HG03520 (cell line): ENCODE measurements around the gene ADPRS.

ENCODE experiments used
- ATAC-seq: cut with Tn5 transposase; IDR thresholded peaks from one replicate; pipeline ENCODE4 v1.9.1; 2021; ENCODE audit warnings: mild to moderate bottlenecking, moderate library complexity; ENCODE audit not compliant: unreplicated experiment

The ADPRS gene

GRCh38 chr1:36086529-36087232 lies 2.0 kb upstream of the ADPRS start:
- no peak for ATAC-seq

GRCh38 chr1:36087233-36088123 lies 1.2 kb upstream of the ADPRS start:
- ATAC-seq, result no peak

GRCh38 chr1:36088265-36088576 lies 471 bp upstream of the ADPRS start:
- no peak for ATAC-seq

GRCh38 chr1:36089393-36090121 lies 865 bp downstream of the ADPRS start:
- ATAC-seq, result peak; percentile 13

- no peak for ATAC-seq
Measured at GRCh38 chr1:36091141-36091540, 2.4 kb downstream of the ADPRS start.

- ATAC-seq, result no peak
Measured at GRCh38 chr1:36091698-36092097, 3.0 kb downstream of the ADPRS start.

- no peak for ATAC-seq
Measured at GRCh38 chr1:36092166-36092797, 3.6 kb downstream of the ADPRS start.

GRCh38 chr1:36092798-36093185 lies 4.1 kb downstream of the ADPRS start:
- no peak for ATAC-seq

GRCh38 chr1:36093226-36093625 lies 4.5 kb downstream of the ADPRS start:
- ATAC-seq, result no peak

GRCh38 chr1:36093929-36094328 lies 5.2 kb downstream of the ADPRS start:
- no peak for ATAC-seq

- ATAC-seq, result no peak
Measured at GRCh38 chr1:36094621-36095061, 5.9 kb downstream of the ADPRS start.

- ATAC-seq, result no peak
Measured at GRCh38 chr1:36095760-36096405, 7.2 kb downstream of the ADPRS start.

- no peak for ATAC-seq
Measured at GRCh38 chr1:36096500-36097432, 8.1 kb downstream of the ADPRS start.

GRCh38 chr1:36097693-36098585 lies 9.2 kb downstream of the ADPRS start:
- ATAC-seq, result no peak

- no peak for ATAC-seq
Measured at GRCh38 chr1:36098650-36099365, 10.1 kb downstream of the ADPRS start.

GRCh38 chr1:36099681-36100341 lies 11.1 kb downstream of the ADPRS start:
- ATAC-seq, result no peak

- no peak for ATAC-seq
Measured at GRCh38 chr1:36100376-36100775, 11.7 kb downstream of the ADPRS start.
